GM18502 (cell line): ENCODE measurements around the gene NINJ1.
"Not testable (repeated sequence)": the region's sequence is repeated elsewhere in the genome, so short reads cannot be mapped to it uniquely, and the experiment has no call there.

Experiments
- ATAC-seq: cut with Tn5 transposase; IDR thresholded peaks from one replicate; pipeline ENCODE4 v1.9.1; 2021; ENCODE audit warnings: mild to moderate bottlenecking; ENCODE audit not compliant: unreplicated experiment, poor library complexity

The NINJ1 gene

DNA sequence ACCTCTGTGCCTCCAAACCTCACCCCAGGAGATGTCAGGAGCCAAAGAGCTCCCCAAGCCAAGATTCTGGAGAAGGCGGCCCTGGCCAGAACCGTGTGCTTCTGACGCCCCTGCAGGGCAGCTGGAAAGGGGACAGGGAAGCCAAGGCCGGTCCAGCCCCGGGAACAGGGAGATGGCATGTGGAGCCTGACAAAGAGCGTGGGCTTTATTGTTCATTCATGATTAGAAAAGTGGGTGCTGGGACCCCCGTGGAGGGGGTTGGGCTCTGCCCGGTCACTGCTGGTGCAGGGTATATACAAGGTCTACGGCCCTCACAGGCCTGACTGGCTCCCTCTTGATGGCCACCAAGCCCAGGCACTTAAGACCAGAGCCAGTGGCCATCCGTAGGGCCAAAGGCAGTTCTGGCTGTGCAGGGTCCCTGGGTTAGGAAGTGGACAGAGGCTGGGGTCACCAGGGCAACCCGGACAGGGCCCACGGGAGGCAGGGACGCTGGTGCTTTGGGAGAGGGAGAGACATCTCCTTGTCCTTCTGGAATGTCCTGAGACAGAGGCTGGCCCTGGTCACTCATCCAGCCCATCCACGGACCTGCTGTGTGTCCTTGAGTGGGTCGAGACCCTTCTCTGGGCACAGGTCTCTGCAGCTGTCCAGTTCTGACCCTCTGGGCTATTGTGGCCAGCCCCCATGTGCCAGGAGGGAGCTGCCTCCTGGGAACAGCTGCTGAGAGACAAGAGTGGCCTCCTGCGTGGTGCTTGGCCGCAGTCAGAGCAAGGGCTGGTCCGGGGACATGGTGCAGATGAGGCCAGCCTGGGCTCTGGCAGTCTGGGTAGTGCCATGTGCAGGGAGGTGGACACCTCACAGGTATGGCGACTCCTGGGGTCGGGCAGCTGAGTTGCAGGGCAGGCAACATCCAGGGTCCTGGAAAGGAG lies 12.5 kb downstream of the NINJ1 start:
- ATAC-seq, result no peak

DNA sequence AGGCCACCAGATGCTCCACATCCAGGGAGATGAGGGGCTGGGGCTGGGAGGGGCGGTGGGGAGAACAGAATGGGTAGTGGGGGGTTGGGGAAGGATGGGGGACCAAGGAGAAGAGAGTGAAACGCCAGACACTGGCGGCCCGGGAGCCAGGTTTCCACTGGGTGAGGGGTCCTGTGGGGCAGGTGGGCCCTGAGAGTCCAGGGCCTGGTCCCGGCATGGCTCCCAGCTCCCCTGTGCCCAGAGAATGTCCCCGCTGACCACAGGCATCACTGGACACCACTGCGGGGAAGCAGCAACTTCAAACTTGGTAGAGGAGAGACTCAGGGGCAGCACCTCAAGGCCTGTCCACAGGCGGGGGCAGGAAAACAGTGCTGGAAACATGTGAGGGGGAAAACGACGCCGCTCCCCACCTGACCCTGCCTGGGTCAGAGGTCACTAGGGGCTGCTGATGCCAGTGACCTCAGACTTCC lies 13.2 kb downstream of the NINJ1 start:
- no peak for ATAC-seq

DNA sequence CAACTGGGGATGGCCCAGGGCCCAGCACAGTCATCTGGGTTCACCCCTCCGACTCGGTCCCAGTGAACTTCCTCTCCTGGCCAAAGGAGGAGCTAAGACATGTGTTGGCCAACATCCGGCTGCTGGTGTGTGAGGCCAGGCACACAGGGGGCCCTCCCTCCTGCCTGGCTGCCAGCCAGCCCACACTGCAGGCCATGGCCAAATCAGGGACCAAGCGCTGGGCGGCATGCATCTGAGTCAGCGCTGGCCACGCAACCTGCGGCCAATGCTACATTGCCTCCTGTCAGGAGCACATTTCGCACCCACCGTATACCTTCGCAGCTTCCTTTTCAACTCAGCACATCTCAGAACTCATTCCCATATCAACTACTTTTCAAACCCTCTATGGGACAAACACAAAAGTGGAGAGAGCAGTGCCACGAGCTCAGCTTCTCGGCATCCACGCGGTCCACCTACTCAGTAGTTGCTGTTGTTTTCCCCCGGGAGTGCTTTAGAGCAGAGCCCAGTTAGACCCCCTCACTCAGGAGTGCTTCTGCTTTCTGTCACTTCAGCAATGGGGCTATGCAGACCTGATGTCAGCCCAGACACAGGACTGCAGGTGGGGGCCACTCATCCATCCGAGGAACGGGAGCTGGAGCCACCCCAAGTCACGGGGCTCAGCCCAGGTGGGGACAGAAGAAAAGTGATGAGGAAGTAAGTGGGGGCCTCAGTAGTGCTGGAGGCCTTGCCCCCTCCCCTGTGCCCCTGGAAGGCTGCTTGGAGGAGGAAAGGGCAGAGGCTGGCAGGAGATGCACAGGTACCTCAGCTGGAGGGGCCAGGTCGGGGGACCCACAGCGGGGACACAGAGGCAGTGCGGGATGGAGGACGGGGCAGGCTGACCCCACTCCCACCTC lies 13.9 kb downstream of the NINJ1 start:
- peak; percentile 94 for ATAC-seq

DNA sequence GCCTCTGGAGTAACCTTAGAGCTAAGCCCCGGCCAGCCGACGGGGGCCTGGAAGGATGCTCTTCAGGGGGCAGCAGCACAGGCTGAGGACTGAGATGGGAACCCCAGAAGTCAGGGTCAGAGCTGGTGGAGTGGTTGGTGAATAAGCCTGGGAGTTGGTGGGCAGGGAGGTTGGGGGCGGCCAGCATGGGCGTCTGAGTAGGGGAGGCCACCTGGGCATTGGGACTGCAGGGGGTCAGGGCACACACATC lies 14.4 kb downstream of the NINJ1 start:
- ATAC-seq, result no peak

DNA sequence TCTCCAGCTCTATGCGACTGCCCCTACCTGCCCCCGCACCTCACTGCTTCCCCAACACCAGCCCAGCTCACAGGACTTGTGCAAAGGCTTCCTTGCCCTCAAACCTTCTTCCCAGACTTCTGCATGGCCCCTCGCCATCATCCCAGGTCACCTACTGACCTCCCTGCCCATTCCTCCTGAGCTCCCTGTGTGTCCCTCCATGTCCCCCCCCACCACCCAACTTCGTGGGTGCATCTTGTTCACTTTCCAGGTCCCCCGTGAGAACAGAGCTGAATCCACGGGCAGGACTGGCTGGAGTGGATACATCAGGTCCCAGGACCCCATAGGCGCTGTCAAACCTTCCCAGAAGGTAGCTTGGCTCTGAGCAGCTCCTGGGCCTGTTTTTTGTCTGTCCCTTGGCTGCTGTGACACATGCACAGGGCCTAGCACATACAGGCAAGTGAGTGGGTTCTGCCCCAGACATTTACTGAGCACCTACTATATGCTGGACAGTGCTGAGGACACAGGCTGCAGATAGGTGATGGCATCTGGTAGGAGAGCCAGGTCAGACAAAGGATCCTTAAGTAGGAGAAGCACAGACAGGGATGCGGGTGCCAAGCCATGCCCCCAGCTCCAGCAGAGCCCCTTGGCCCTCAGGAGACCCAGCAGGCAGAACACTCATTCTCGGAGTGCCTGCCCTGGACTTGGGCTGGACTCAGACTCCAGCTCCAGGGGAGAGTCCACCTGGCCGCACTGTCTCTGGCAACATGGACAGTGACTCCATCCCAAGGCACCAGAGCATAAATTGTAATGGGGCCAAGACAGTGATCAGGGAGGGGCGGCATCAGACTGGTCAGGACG lies 15.0 kb downstream of the NINJ1 start:
- ATAC-seq, result no peak

DNA sequence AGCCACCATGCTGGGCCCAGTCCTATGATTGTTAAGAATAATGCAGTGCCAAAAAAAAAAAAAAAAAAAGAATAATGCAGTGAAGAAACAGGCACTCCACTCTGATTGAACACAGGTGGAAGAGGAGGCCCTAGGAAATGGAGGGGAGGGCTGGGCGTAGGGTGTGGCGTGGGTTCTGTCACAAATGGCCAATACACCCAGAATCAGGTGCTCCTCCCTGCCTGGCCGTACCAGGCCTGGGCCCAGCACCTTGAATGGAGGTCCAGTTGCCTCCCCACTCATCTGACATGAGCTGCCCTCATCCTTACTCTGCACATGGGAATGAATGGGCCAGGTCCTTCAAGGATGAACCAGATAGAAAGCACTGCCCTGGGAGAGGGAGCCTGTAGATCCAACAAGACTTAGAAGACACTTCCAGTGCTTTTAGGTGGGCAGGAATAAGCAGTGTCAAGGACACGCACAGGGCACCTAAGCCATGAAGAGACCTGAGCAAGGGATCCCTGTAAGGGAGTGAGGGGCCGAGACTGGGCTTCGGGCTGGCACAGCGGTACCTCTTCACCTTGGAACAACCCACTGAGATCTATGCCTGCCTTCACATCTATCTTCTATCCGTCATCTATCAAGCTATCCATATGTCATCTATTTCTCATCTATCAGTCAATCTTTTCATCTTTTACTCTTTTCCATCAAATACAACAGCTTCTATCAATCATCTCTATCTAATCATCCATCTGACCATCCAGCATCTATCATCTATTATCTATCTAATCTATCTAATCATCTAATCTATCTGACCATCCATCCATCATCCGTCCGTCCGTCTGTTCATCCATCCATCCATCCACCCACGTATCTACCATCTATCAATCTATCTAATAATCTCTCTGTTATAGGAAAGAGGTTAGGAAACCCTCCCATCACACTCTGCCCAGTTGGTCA lies 15.9 kb downstream of the NINJ1 start:
- ATAC-seq, result no peak

DNA sequence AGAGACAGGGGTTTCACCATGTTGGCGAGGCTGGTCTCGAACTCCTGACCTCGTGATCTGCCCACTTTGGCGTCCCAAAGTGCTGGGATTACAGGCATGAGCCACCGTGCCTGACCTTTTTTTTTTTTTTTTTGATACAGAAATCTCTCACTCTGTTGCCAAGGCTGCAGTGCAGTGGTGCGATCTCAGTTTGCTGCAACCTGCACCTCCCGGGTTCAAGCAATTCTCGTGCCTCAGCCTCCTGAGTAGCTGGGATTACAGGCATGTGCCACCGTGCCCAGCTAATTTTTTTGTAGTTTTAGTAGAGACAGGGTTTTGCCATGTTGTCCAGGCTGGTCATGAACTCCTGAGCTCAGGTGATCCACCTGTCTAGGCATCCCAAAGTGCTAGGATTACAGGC lies 16.5 kb downstream of the NINJ1 start:
- ATAC-seq, result not testable (repeated sequence)

DNA sequence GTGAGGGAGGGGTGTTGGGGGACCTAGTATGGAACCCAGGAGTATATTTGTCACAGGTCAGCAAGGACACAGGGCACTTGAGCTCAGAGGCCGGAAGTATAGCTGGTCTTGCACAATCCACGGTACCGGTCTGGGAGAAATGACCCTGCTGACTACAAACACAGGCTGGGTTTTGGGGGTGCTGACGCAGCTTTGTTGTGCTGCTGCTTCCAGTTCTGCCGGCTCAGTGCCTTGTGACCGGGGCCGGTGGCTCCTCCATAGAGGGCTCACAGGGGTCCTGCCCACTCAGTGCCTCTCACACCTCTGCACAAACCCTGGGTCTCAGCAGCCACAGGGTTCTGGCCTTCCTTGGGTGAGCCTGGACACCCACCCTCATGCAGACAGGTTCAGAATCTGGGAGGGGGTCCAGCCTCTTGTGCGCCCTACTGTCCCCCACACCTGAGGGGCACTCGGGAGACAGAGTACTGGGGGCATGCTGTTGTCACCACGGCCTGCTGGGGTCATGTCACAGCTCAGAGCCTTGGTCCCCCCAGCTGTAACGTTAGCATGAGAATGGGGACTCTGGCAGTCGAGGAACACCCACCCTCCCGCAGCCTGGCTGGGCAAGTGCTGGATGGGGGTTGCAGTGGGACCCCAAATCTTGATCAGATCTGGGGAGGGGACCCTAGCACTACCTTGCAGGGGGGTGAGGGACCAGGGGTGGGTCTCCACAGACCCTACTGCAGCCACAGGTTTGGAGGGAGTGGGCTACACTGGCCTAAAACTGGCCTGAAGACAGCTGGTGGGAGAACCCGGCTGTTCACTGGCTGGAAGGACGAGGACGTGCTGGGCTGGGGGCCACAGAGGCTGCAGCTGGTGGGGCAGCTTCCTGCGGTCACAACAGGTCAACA lies 17.7 kb downstream of the NINJ1 start:
- no peak for ATAC-seq

DNA sequence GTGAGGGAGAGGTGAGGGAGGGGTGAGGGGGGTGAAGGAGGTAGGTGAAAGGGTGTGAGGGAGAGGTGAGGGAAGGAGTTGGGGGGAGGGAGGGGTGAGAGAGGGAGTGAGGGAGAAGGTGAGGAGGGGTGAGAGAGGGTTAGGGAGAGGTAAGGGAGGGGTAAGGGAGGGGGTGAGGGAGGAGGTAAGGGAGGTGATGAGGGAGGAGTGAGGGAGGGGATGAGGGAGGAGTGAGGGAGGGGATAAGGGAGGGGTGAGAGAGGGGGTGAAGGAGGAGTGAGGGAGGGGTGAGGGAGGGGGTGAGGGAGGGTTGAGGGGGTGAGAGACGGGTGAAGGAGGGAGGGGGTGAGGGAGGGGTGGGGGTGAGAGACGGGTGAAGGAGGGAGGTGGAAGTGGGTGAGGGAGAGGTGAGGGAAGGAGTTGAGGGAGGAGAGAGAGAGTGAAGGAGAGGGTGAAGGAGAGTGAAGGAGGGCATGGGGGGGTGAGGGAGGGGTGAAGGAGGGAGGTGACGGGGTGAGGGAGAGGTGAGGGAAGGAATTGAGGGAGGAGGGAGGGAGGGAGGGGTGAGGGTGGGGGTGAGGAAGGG lies 18.5 kb downstream of the NINJ1 start:
- ATAC-seq, result no peak

DNA sequence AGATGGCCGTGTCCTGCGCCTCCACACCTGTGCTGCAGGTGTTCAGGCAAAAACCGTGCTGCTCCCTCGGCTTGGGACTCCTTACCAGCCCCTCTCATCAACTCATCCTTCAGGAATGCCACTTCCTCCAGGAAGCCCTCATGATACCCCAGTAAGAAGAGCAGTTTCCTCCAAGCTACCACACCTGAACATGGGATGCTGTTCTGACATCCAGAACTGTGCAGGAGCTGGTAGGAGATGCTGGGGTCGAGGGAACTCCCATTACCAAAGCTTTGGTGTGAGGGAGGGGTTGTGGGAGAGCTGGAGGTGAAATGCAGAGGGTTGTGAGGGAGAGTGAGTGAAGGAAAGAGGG lies 19.1 kb downstream of the NINJ1 start:
- ATAC-seq, result no peak

DNA sequence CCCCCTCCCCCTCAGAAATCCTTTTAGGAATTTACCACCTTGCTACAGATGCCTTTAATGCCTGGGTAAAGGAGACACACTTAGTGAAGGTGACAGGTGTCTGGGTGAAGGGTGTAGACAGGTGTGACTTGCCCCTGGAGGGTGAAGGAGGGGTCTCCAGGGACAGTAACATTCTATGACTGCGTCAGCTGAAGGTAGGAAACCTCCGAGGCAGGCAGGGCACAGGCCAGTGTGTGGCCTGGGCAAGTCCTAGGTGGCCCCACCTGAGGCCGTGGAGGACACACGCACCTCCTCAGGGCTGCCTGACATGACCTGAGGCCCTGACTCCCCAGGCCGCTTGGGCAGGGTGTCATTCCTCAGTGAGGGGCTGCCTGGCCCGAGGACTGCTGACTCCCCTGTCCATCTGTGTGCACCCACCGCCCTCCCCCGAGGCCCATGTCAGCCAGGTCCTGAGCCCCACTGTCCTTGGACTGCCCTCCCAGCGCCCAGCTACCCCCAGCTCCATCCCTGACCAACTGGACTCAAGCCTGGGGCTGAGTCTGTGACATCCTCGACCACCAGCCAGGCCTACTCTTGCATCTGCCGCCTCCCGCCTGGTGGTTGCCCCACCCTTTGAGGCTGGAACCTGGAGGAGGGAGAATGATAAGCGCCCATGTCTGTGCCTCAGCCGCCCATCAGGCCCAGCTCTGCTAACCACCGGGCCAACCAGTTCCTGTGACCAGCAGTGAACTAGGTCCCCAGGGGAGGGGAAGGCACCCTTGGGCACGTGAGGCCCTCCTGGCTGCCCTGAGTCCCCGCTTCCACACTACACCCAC lies 19.7 kb downstream of the NINJ1 start:
- ATAC-seq, result no peak

DNA sequence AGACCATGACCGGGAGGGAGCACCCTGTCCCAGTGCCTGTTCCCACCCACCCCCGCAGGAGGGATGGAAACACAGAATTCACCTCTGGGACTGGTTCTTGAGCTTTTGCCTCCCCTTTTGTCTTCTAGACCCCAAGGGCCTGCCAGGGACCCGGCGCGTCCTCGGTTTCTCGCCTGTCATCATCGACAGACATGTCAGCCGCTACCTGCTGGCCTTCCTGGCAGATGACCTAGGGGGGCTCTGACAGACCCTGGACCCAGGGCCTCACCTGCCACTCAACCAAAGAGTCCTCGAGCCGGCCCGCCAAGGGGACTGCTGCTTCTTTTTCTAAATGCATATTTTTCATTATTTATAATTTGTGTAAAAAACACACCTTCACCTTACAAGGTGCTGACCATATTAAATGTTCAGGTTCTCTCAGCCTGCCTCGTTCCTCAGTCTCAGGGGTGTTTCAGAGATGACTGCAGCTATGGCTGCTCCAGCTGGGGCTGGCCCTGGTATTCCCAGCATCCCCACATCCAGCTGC lies 21.1 kb downstream of the NINJ1 start:
- no peak for ATAC-seq

DNA sequence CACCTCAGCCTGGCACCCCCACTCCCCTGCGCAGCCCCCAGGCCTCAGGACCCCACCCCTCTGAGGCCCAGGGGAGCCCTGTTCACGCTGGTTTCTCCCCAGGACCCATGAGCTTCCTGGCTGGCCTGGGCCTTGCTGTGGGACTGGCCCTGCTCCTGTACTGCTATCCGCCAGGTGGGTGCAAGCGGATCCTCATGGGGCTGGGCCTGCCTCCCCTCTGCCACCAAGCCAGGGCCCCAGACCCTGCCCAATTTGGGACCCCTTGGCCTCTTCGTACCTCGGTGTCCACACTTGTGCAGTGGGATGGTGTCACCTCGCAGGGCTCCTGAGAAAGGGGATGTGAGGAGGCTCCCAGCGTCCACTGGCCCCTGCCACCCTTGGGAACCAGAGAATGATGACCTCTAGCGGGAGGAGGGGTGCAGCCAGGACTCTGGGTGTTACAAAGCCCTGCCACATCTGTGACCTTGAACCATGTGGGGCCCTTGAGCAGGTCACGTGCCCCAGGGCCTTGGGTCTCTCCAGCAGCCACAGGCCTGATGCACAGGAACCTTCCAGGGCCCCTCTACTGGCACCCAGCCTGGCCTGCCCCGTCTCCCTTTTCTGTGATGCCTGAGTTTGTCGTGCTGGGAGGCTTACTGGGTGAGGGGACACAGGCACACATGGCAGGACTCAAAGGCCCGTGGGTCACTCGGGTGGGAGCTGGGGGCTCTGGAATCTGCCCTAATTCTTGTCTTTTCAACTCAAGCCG lies 21.8 kb downstream of the NINJ1 start:
- ATAC-seq, result no peak

DNA sequence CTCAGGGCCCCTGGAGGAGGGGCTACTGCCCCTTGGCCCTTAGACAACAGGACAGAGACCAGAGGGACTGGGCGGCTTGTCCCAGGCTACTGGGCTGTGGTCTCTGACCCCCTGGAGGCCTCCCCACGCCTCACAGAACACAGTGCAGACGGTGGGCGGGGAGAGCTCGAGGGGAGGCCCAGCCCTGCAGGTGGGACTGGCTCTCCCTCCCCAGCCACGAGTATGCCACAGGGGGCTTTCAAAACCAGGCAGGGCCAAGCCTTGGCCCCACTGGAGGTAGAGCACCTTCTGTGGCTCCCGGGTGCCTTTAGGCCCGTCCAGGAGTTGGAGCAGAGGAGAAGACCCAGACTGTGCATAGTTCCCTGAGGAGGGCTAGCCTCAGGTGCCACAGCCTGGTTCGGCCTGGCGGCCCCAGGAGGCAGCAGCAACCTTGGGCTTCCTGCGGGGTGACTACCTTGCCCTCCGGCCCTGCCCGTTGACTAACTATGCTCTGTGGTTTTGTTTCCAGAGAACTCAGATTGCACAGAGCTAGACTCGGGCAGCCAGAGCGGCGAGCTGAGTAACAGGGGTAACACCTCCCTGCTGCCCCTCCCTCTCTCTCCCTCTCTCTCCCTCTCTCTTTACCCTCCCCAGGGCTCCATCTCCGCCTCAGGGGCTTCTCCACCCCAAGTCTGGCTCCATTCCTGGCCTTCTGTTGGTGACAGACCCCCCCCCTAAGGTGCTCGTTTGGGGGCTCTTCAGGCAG lies 22.5 kb downstream of the NINJ1 start:
- no peak for ATAC-seq

DNA sequence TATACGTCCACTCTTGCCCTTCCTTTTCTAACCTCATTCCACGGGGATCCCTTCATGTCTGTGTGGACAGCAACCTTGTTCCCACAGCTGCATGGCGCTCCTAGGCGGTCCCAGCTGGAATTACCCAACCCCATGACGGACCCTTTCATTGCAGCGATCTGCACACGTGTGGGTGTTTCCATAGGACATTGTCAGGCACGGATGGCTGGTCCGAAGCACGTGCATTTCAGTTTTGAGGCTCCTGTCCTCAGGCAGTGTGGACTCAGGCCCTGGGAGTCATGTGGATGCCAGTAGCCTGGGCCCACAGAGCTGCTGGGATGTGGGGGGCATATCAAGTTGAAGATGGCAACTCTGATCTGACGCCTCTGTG lies 23.1 kb downstream of the NINJ1 start:
- no peak for ATAC-seq

DNA sequence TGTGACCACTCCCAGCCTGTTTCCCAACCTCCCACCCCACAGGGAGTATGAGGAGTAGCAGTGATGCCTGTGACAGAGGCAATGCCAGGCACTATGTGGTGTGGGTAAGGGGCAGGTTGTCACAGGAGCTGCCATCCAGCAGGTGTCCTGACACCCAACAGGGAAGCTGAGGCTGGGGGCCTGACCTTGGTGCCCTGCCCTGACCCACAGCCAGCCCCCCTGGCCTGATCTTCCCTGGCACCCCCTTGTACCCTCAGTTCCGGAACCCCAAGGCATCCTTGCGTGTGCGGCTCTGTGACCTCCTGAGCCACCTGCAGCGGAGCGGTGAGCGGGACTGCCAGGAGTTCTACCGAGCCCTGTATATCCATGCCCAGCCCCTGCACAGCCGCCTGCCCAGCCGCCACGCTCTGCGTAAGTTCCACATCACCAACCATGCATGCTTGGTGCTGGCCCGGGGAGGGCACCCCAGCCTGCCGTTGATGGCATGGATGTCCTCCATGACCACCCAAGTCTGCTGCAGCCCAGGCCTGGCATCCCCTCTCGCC lies 23.7 kb downstream of the NINJ1 start:
- ATAC-seq, result no peak
